Measurements from ENCODE around the gene ARHGAP42.

The ARHGAP42 gene

DNA sequence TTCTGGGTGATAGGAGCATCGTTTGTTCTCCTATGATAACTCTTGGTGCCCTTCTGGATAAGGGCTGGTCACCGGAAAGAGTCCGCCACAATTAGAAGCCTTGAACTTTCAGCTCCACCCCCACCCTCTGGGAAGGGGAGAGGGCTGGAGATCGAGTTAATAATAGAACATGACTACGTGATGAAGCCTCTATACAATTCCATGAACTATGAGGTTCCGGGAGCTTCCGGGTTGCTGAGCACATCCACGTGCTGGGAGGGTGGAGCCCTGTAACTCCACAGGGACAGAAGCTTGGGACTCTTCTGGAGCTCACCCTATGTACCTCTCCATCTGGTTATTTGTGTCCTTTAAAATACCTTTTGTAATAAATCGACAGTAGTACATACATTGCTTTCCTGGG lies 40.3 kb downstream of the ARHGAP42 start:
- H3K27ac ChIP-seq = no peak overlapping the region
- no peak overlapping the region for H3K9ac ChIP-seq (ENCODE audit: insufficient read length)
- H3K9me3 ChIP-seq (ENCODE audit: low read depth, low read length) = no peaks in the 10 kb centered on the region
- TF ChIP-seq FOXP2 (optimal IDR thresholded peaks at IDR 0.05; ENCODE audit: control extremely low read depth, extremely low read length, insufficient read depth) (no peak), EZH2 (IDR thresholded peaks at IDR 0.05) (no peak), POLR2AphosphoS5 (IDR thresholded peaks at IDR 0.05; ENCODE audit: borderline replicate concordance, low read depth, low read length) (no peak)
- DNase-seq (ENCODE audit: low read depth, low spot score) = no peak
- H3K36me3 ChIP-seq (ENCODE audit: insufficient read depth, low read length) = no peaks in the 10 kb centered on the region
- no peak overlapping the region for H3K4me3 ChIP-seq

GRCh38 chr11:100730266-100730665 lies 43.2 kb downstream of the ARHGAP42 start:
- no peaks in the 10 kb centered on the region for H3K36me3 ChIP-seq (ENCODE audit: insufficient read depth, low read length)
- TF ChIP-seq EZH2 (IDR thresholded peaks at IDR 0.05) (no peak), POLR2AphosphoS5 (IDR thresholded peaks at IDR 0.05; ENCODE audit: borderline replicate concordance, low read depth, low read length) (no peak), FOXP2 (optimal IDR thresholded peaks at IDR 0.05; ENCODE audit: control extremely low read depth, extremely low read length, insufficient read depth) (no peak)
- H3K9me3 ChIP-seq (ENCODE audit: low read depth, low read length) = no peaks in the 10 kb centered on the region
- H3K4me3 ChIP-seq = no peak overlapping the region
- DNase-seq (ENCODE audit: low read depth, low spot score) = no peak
- H3K9ac ChIP-seq (ENCODE audit: insufficient read length) = no peak overlapping the region
- no peak overlapping the region for H3K27ac ChIP-seq

DNA sequence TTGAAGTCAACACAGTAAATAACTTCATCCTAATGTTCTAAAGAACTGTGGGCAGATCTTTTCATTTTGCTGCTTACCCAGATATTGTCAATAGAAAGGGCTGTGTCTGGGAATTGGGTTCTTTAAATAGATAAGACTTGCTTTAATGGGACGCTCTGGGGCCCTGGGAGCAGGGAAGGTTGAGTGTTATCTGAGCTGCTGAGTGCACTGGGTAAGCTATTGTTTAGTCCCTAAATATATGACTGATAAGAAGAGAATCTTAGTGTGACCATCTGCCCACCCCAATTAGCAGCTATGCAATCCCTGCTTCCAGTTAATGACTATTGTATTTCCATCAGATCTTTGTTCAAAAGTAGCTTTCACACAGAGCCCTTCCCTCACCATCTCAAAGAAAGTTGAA lies 44.4 kb downstream of the ARHGAP42 start:
- DNase-seq (ENCODE audit: low read depth, low spot score) = no peak
- H3K36me3 ChIP-seq (ENCODE audit: insufficient read depth, low read length) = no peaks in the 10 kb centered on the region

DNA sequence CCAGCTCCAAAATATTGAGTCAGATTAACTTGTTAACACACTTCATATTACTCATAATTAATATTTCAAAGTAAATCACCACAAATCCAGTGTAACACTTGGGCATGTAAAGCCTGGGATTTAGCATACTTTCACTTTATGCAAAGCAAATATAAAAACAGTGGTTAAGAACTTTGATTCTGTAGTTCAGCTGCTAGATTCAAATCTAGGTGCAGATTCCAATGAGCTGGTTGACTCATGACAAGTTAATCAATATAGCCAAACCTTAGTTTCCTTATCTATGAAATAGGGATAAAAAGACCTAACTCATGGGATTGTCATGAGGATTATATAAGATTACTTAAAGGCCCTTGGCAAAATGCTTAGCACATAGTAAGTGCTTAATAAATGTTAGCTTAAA lies 45.9 kb downstream of the ARHGAP42 start:
- Histone ChIP-seq H3K9ac (ENCODE audit: insufficient read length) (no peak overlapping the region), H3K36me3 (ENCODE audit: insufficient read depth, low read length) (no peaks in the 10 kb centered on the region), H3K4me3 (no peak overlapping the region), H3K9me3 (ENCODE audit: low read depth, low read length) (no peaks in the 10 kb centered on the region), H3K27ac (no peak overlapping the region)
- no peak for DNase-seq (ENCODE audit: low read depth, low spot score)
- no peak for TF ChIP-seq EZH2 (IDR thresholded peaks at IDR 0.05)
- no peak for TF ChIP-seq FOXP2 (optimal IDR thresholded peaks at IDR 0.05; ENCODE audit: control extremely low read depth, extremely low read length, insufficient read depth)
- no peak for TF ChIP-seq POLR2AphosphoS5 (IDR thresholded peaks at IDR 0.05; ENCODE audit: borderline replicate concordance, low read depth, low read length)

More for the DNA sequence above, 44.4 kb downstream of the ARHGAP42 start:
- Histone ChIP-seq H3K9me3 (ENCODE audit: low read depth, low read length) (no peaks in the 10 kb centered on the region), H3K9ac (ENCODE audit: insufficient read length) (no peak overlapping the region), H3K27ac (no peak overlapping the region), H3K4me3 (no peak overlapping the region)
- TF ChIP-seq FOXP2 (optimal IDR thresholded peaks at IDR 0.05; ENCODE audit: control extremely low read depth, extremely low read length, insufficient read depth) = no peak
- no peak for TF ChIP-seq POLR2AphosphoS5 (IDR thresholded peaks at IDR 0.05; ENCODE audit: borderline replicate concordance, low read depth, low read length)
- no peak for TF ChIP-seq EZH2 (IDR thresholded peaks at IDR 0.05)

- H3K9me3 ChIP-seq (ENCODE audit: low read depth, low read length) = no peaks in the 10 kb centered on the region
- TF ChIP-seq FOXP2 (optimal IDR thresholded peaks at IDR 0.05; ENCODE audit: control extremely low read depth, extremely low read length, insufficient read depth) = no peak
- no peak for TF ChIP-seq POLR2AphosphoS5 (IDR thresholded peaks at IDR 0.05; ENCODE audit: borderline replicate concordance, low read depth, low read length)
- TF ChIP-seq EZH2 (IDR thresholded peaks at IDR 0.05) = no peak
- H3K4me3 ChIP-seq = no peak overlapping the region
- DNase-seq (ENCODE audit: low read depth, low spot score) = no peak
- no peaks in the 10 kb centered on the region for H3K36me3 ChIP-seq (ENCODE audit: insufficient read depth, low read length)
- H3K9ac ChIP-seq (ENCODE audit: insufficient read length) = no peak overlapping the region
- H3K27ac ChIP-seq = no peak overlapping the region
Measured at GRCh38 chr11:100734743-100735527, 47.8 kb downstream of the ARHGAP42 start.

GRCh38 chr11:100735949-100736675 lies 49.0 kb downstream of the ARHGAP42 start:
- no peak for TF ChIP-seq FOXP2 (optimal IDR thresholded peaks at IDR 0.05; ENCODE audit: control extremely low read depth, extremely low read length, insufficient read depth)
- TF ChIP-seq EZH2 (IDR thresholded peaks at IDR 0.05) = no peak
- Histone ChIP-seq H3K27ac (no peak overlapping the region), H3K9me3 (ENCODE audit: low read depth, low read length) (no peaks in the 10 kb centered on the region), H3K4me3 (no peak overlapping the region), H3K36me3 (ENCODE audit: insufficient read depth, low read length) (no peaks in the 10 kb centered on the region), H3K9ac (ENCODE audit: insufficient read length) (no peak overlapping the region)
- DNase-seq (ENCODE audit: low read depth, low spot score) = no peak

DNA sequence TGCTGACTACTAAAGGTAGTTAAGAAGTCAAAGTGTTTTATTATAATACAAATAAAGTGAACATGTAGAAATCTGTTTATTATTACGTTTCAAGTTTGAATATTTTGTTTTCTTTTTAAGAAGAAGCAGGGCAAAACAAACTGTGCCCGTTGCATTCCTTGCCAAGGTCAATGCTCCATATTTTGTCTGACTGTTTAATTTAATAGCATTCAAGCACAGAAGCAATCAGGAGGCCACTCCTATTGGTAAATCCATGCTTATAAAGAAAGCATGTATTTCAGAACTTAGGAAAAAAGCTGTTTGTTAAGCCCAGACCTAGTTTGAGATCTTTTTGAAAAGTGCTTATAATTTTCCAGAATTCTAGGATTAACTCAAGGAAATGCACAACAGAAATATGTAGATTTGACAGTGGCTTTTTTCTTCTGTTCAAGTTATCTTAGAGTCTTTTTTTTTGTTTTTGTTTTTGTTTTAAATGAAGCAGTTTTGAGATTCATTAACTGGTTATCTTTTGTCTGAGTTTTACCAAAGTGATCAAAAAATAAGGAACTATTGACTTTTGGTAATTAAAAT lies 51.7 kb downstream of the ARHGAP42 start:
- DNase-seq (ENCODE audit: low read depth, low spot score) = no peak
- Histone ChIP-seq H3K36me3 (ENCODE audit: insufficient read depth, low read length) (no peaks in the 10 kb centered on the region), H3K27ac (no peak overlapping the region), H3K4me3 (no peak overlapping the region), H3K9me3 (ENCODE audit: low read depth, low read length) (no peaks in the 10 kb centered on the region), H3K9ac (ENCODE audit: insufficient read length) (no peak overlapping the region)
- TF ChIP-seq FOXP2 (optimal IDR thresholded peaks at IDR 0.05; ENCODE audit: control extremely low read depth, extremely low read length, insufficient read depth) (no peak), POLR2AphosphoS5 (IDR thresholded peaks at IDR 0.05; ENCODE audit: borderline replicate concordance, low read depth, low read length) (no peak), EZH2 (IDR thresholded peaks at IDR 0.05) (no peak)

DNA sequence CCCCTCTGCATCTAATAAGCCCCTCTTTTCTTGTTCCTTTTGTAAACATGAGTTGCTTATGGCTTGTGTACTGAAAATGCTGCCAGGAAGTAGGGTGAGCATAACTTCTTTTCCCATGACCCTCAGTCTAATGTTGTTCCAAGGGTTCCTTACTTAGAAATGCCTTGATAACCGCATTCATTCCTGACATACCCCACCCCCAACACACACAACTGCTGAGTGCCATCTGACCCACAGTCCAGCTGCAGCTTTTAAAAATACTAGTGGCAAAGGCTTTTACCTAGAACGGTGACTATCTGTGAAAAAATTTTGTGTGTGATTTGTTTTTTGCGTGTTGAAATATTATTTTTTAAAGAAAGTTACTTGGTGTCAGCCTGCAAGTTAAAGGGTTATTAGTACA lies 52.6 kb downstream of the ARHGAP42 start:
- no peak for DNase-seq (ENCODE audit: low read depth, low spot score)
- TF ChIP-seq FOXP2 (optimal IDR thresholded peaks at IDR 0.05; ENCODE audit: control extremely low read depth, extremely low read length, insufficient read depth) (no peak), EZH2 (IDR thresholded peaks at IDR 0.05) (no peak), POLR2AphosphoS5 (IDR thresholded peaks at IDR 0.05; ENCODE audit: borderline replicate concordance, low read depth, low read length) (no peak)

More for the DNA sequence above, 52.6 kb downstream of the ARHGAP42 start:
- no peak overlapping the region for H3K27ac ChIP-seq
- no peak overlapping the region for H3K4me3 ChIP-seq
- H3K9ac ChIP-seq (ENCODE audit: insufficient read length) = no peak overlapping the region
- H3K9me3 ChIP-seq (ENCODE audit: low read depth, low read length) = no peaks in the 10 kb centered on the region
- no peaks in the 10 kb centered on the region for H3K36me3 ChIP-seq (ENCODE audit: insufficient read depth, low read length)

Data from SK-N-MC (cell line).